BLaER1 (cell line): ENCODE results near the gene GAP43.

Source experiments
- H3K27ac ChIP-seq: shearing (Covaris generic); formaldehyde crosslinking; 2 replicates; pipeline ENCODE4 v1.8.1; 2022
- H3K27me3 ChIP-seq: shearing (Covaris generic); formaldehyde crosslinking; 2 replicates; pipeline ENCODE4 v1.8.1; 2022
- H3K36me3 ChIP-seq: shearing (Covaris generic); formaldehyde crosslinking; 2 replicates; pipeline ENCODE4 v1.8.1; 2022
- H3K4me1 ChIP-seq: shearing (Covaris generic); formaldehyde crosslinking; 2 replicates; pipeline ENCODE4 v1.8.1; 2022
- H3K4me2 ChIP-seq: shearing (Covaris generic); formaldehyde crosslinking; 2 replicates; pipeline ENCODE4 v1.8.1; 2022
- H3K4me3 ChIP-seq: shearing (Covaris generic); formaldehyde crosslinking; 2 replicates; pipeline ENCODE4 v1.8.1; 2022
- H3K9ac ChIP-seq: shearing (Covaris generic); formaldehyde crosslinking; 2 replicates; pipeline ENCODE4 v1.8.1; 2022
- H3K9me3 ChIP-seq: shearing (Covaris generic); formaldehyde crosslinking; 2 replicates; pipeline ENCODE4 v1.8.1; 2022
- H4K20me1 ChIP-seq: shearing (Covaris generic); formaldehyde crosslinking; 2 replicates; pipeline ENCODE4 v1.8.1; 2022
- Cebpa-rat ChIP-seq: shearing (Covaris generic); IDR thresholded peaks from 2 replicates; pipeline ENCODE4 v1.8.1; 2022

Gene GAP43

GRCh38 chr3:115692887-115693524 lies 69.7 kb downstream of the GAP43 start:
- TF ChIP-seq Cebpa-rat = no peak
- H3K36me3 ChIP-seq = no peaks in the 10 kb centered on the region
- no peaks in the 10 kb centered on the region for H4K20me1 ChIP-seq
- H3K27ac ChIP-seq = no peak overlapping the region
- no peaks in the 10 kb centered on the region for H3K9me3 ChIP-seq
- H3K4me3 ChIP-seq = no peak overlapping the region
- H3K4me2 ChIP-seq = no peak overlapping the region
- H3K9ac ChIP-seq = no peak overlapping the region
- H3K27me3 ChIP-seq = no peaks in the 10 kb centered on the region
- no peaks in the 10 kb centered on the region for H3K4me1 ChIP-seq

DNA sequence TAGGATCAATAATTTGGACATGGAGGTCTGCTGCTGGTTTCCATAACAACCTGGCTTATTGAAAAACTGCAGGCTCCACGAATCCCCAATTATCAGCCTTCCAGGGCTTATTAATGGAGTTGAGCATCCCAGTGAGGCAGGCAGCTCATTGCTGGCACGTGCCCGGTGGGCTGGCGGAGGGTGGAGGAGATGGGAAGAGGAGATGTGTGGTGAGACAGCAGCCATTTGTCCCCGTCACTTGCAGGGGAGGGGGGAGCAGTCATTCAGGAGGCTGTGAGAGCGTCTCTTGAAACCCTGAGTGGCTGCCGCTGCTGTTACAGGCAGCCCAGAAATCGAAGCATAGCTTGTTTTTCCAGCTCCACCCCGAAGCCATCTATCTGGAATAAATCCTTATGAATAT lies 70.6 kb downstream of the GAP43 start:
- Histone ChIP-seq H3K4me1 (peaks cover 2% of the 10 kb centered on the region), H3K36me3 (no peaks in the 10 kb centered on the region), H3K9ac (no peak overlapping the region), H3K4me2 (no peak overlapping the region), H3K27me3 (no peaks in the 10 kb centered on the region), H4K20me1 (no peaks in the 10 kb centered on the region), H3K4me3 (no peak overlapping the region), H3K27ac (no peak overlapping the region), H3K9me3 (no peaks in the 10 kb centered on the region)
- no peak for TF ChIP-seq Cebpa-rat

DNA sequence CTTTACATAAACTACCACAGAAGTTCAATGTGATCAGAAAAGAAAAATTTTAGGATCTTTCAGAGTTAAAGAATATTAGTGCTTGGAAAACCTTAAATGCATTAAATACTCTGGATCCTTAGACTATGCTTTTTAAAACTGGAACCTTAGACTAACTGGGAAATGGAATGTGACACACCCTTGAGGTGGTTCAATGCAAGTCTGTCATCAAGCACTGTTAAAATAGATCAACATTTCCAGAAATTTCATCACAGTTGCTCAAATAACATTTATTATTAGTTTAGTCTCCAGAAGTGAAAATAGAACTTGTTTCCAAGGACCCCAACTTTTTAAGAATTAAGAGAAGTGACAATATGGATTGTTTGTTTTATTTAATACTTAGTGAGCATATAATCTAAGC lies 71.8 kb downstream of the GAP43 start:
- Histone ChIP-seq H3K4me2 (no peak overlapping the region), H4K20me1 (no peaks in the 10 kb centered on the region), H3K27me3 (no peaks in the 10 kb centered on the region), H3K27ac (no peak overlapping the region), H3K4me1 (peaks cover 14% of the 10 kb centered on the region), H3K36me3 (no peaks in the 10 kb centered on the region), H3K9me3 (no peaks in the 10 kb centered on the region), H3K9ac (no peak overlapping the region), H3K4me3 (no peak overlapping the region)
- TF ChIP-seq Cebpa-rat = no peak

DNA sequence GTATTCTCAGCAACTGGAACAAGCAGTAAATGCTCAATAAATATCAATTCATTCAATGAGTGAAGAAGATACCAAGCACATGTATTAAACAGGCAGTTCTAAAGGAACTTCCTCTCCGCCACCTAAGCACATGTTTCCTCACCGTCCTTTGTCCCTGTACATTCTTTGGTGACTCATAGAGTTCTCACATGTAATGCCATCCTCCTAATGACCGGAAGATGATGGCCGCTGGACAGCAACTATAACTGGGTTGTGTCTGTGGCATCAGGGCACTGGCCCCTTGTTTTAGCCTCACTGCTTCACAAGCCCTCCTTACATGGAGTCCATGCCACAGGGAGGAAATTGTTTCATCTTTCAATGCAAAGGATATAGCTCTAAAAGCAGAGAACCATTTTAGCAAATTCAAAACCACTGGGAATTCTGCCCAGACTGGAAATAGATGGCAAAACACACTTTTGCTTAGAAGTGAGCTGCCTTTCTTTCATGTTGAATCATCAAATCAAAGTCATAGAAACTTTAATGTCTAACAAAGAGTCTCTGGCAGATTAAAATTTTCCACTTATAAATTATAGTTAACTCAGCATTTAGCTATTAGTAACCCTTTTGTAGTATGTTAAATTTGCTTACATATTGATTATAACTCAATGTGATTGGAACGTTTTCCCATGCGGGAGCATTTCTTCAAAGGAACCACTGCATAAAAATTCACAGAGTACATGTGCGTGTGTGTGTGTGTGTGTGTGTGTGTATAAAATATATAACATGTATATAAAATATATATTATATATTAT lies 74.1 kb downstream of the GAP43 start:
- H3K27me3 ChIP-seq = no peaks in the 10 kb centered on the region
- TF ChIP-seq Cebpa-rat = no peak
- no peak overlapping the region for H3K4me2 ChIP-seq
- no peaks in the 10 kb centered on the region for H3K36me3 ChIP-seq
- H3K9me3 ChIP-seq = no peaks in the 10 kb centered on the region
- peaks cover 14% of the 10 kb centered on the region for H3K4me1 ChIP-seq
- H3K27ac ChIP-seq = no peak overlapping the region
- H3K4me3 ChIP-seq = no peak overlapping the region
- no peak overlapping the region for H3K9ac ChIP-seq
- no peaks in the 10 kb centered on the region for H4K20me1 ChIP-seq

DNA sequence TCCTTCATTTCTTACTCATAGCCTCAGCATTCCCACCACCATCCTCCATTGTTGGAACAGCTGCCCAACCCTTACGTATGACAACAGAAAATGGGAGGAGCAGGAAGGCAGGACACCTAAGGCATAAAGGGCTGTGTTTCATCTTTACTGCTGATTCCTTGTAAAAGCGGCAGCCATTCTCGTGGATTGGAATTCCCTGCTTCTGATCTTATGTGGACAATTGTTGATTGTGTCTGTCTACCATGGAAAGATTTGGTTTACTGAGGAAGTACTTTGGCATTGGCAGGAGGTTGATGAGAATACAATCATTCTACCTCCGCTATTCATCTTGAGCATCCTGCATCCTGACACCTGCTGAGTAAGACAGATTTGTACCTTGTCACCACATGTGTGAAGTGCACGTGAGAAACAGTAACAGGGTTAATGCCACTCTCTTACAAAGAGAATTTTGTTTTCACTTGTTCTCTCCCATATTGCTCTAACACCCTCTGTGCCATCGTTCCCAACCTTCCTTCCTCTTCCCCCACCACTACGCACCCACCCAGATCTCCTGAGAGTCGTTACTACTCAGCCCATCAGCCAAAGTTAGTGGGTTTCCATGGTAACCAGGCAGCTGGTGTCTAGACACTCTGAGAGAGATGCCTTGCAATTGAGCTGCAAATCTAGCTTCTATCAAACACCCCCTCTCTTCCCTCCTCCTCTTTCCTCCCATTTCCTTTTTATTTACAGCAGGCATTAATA lies 75.7 kb downstream of the GAP43 start:
- H4K20me1 ChIP-seq = no peaks in the 10 kb centered on the region
- no peak overlapping the region for H3K9ac ChIP-seq
- no peaks in the 10 kb centered on the region for H3K36me3 ChIP-seq
- H3K27me3 ChIP-seq = no peaks in the 10 kb centered on the region
- TF ChIP-seq Cebpa-rat = no peak
- no peaks in the 10 kb centered on the region for H3K9me3 ChIP-seq
- no peak overlapping the region for H3K4me3 ChIP-seq
- no peak overlapping the region for H3K27ac ChIP-seq
- peaks cover 14% of the 10 kb centered on the region for H3K4me1 ChIP-seq
- peak overlapping the region; percentile 58 for H3K4me2 ChIP-seq

DNA sequence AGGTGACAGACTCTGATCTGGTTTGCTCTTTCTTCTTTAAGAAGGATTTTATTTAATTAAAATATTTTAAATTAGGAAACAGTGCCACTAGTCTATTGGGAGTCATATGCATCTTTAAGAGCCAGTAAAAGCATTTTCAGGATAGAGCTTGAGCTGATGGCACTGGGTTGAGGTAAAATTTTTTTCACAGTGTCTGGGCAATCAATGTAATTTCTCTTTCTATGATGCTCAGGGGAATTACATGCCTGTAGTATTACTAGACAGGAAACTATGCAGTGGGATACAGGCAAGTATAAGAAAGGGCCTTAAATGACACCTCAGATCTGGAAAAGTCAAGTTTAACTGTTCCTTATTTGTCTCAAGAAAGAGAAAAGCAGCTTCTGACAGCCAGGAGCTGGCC lies 76.4 kb downstream of the GAP43 start:
- no peaks in the 10 kb centered on the region for H3K27me3 ChIP-seq
- H3K9ac ChIP-seq = no peak overlapping the region
- H3K9me3 ChIP-seq = no peaks in the 10 kb centered on the region
- H4K20me1 ChIP-seq = no peaks in the 10 kb centered on the region
- TF ChIP-seq Cebpa-rat = no peak
- H3K27ac ChIP-seq = no peak overlapping the region
- peaks cover 14% of the 10 kb centered on the region for H3K4me1 ChIP-seq
- H3K4me3 ChIP-seq = no peak overlapping the region
- H3K36me3 ChIP-seq = no peaks in the 10 kb centered on the region
- H3K4me2 ChIP-seq = peak overlapping the region; percentile 58

GRCh38 chr3:115702598-115702997 lies 79.3 kb downstream of the GAP43 start:
- peaks cover 14% of the 10 kb centered on the region for H3K4me1 ChIP-seq
- H3K36me3 ChIP-seq = no peaks in the 10 kb centered on the region
- no peak overlapping the region for H3K4me3 ChIP-seq
- H4K20me1 ChIP-seq = no peaks in the 10 kb centered on the region
- no peak for TF ChIP-seq Cebpa-rat
- no peak overlapping the region for H3K27ac ChIP-seq
- no peak overlapping the region for H3K9ac ChIP-seq
- H3K4me2 ChIP-seq = no peak overlapping the region
- no peaks in the 10 kb centered on the region for H3K27me3 ChIP-seq
- no peaks in the 10 kb centered on the region for H3K9me3 ChIP-seq

DNA sequence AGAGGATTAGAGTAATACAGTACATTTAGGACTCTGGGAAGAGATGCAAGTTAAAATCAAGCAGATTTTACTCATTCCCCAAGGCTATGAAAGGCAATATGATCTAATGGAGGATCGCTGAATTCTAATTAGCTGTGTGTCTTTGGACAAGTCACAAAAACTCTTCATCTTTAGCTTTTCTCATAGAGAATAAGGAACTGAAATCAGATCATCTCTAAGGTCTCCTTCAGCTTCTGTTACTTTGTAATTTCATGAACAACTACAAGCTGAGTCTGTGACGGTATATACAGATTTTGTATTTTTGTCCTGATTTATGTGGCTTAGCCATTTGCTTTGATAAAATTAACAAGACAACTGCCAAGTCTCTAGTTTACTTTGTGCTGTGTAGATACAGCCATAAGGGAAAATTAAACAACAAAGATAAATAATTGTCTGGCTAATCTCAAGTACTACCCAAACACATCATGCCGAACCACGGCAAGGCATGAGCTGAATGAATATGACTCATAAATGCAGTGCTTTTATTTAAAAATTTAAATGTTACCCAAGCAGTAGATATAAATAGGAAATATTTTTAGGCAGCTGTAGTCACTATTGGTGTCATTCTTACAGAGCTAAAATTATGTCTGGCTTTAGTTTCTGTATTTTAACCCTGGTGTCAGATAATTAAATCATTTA lies 81.5 kb downstream of the GAP43 start:
- no peaks in the 10 kb centered on the region for H3K36me3 ChIP-seq

DNA sequence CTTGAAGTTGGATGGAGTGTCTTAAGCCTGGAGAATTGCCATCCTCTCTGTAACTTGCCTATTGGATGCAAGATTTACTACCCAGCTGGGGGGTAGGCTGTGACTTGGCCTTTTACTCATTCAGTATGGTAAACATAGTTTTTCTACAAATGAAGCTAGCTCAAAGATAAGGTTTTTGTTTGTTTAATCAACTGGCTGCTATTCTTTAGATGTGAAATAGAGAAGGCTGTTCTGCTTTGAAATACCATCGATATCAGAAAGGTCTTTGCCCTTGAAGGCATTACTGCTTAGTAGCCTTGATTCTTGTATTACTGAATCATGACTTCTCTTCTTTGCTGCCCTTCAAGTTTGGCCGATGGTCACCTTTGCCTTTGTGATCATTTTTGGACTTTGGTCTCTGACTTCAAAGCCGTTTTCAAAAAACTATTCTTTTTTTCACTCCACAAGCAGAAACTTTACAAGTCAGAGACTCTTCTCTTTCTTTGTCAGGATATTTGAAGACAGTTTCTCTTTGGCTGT lies 83.1 kb downstream of the GAP43 start:
- Histone ChIP-seq H3K27me3 (no peaks in the 10 kb centered on the region), H3K4me3 (no peak overlapping the region), H3K9me3 (no peaks in the 10 kb centered on the region), H3K4me1 (no peaks in the 10 kb centered on the region), H3K27ac (no peak overlapping the region), H3K4me2 (no peak overlapping the region), H3K36me3 (no peaks in the 10 kb centered on the region), H4K20me1 (no peaks in the 10 kb centered on the region), H3K9ac (no peak overlapping the region)
- TF ChIP-seq Cebpa-rat = no peak

More for the DNA sequence above, 81.5 kb downstream of the GAP43 start:
- Histone ChIP-seq H3K4me3 (no peak overlapping the region), H4K20me1 (no peaks in the 10 kb centered on the region), H3K4me1 (peaks cover 3% of the 10 kb centered on the region), H3K9me3 (no peaks in the 10 kb centered on the region), H3K9ac (no peak overlapping the region), H3K27ac (no peak overlapping the region), H3K4me2 (no peak overlapping the region), H3K27me3 (no peaks in the 10 kb centered on the region)
- TF ChIP-seq Cebpa-rat = no peak
